Ovary (tissue), 9 donors: Measurements from ENCODE around the gene SLC44A1. TPM values are rescaled to one million over a fixed set of nuclear protein-coding genes. Genes with fewer than 3 reads are reported as not detected.

ENCODE experiments used
- DNase-seq, 5 donors: peaks; one replicate each; pipeline ENCODE4 v3.0.0-alpha.2; 2019 to 2020
- H3K27ac ChIP-seq, 2 donors: fragments of 200-600 bp; one replicate each; pipeline versions ENCODE4 v1.5.1 to v1.8.0; 2019 to 2022
- H3K27me3 ChIP-seq: fragments of 200-600 bp; one replicate; pipeline ENCODE4 v1.8.0; 2022
- H3K36me3 ChIP-seq: fragments of 200-600 bp; sonication (generic); one replicate; pipeline ENCODE4 v1.5.1; 2019
- H3K4me1 ChIP-seq: one replicate; pipeline ENCODE4 v1.8.1; 2013; ENCODE audit warnings: mild to moderate bottlenecking, moderate library complexity; ENCODE audit not compliant: insufficient read depth
- H3K4me3 ChIP-seq: fragments of 200-600 bp; sonication (generic); one replicate; pipeline ENCODE4 v1.5.1; 2017
- H3K9me3 ChIP-seq, 2 donors: fragments of 200-600 bp in 1 of 2; sonication (generic) in 1 of 2; one replicate each; pipeline versions ENCODE4 v1.5.1 to v1.8.1; 2013 to 2019; ENCODE audit warnings: mild to moderate bottlenecking in 1 of 2, moderate library complexity in 1 of 2
- CTCF ChIP-seq, 3 donors: fragments of 450-650 bp in 2 of 3; fragments of 200-600 bp in 1 of 3; IDR thresholded peaks; one replicate each; pipeline versions ENCODE4 v1.5.1 to v1.8.0; 2016 to 2022; ENCODE audit warnings: antibody characterized with exemption in 3 of 3, mild to moderate bottlenecking in 1 of 3
- EP300 ChIP-seq: sonication (generic); formaldehyde crosslinking; IDR thresholded peaks from one replicate; pipeline ENCODE4 v1.6.1; 2017; ENCODE audit warnings: antibody characterized with exemption
- POLR2A ChIP-seq: fragments of 450-650 bp; IDR thresholded peaks from one replicate; pipeline ENCODE4 v1.6.1; 2017; ENCODE audit warnings: antibody characterized with exemption, mild to moderate bottlenecking, moderate library complexity
- whole genome bisulfite sequencing, 3 donors: extraction: QIAGEN DNeasy Blood & Tissue Kit in 1 of 3; methylation state at CpG; one replicate each; pipeline versions ENCODE4 v1.1.5 to v1.1.7; 2013 to 2017; 5-methylcytosine and 5-hydroxymethylcytosine counted together
- intact Hi-C, 4 donors: fragments of 100-400 bp; cut with DNase I; formaldehyde crosslinking; loops; one replicate each; pipeline versions ENCODE4 v1.11.0 to v1.15.1; 2022 to 2023
- polyA plus RNA-seq, 2 donors: library from polyadenylated mRNA; stranded (reverse); fragments of 200-250 nt in 1 of 2; fragments of 350-450 nt in 1 of 2; fragmentation: Illumina TruSeq in 1 of 2; extraction: RNeasy Lipid Tissue Mini Kit (QIAGEN cat#74804) in 1 of 2; gene quantifications; one replicate each; pipeline ENCODE4 v1.2.3, GENCODE V29; 2013 to 2014
- total RNA-seq, 7 donors: library from RNA; depleted of rRNA in 2 of 7; stranded (reverse); fragments of >200 nt in 2 of 7; fragmentation: NEBNext Ultra II Directional in 3 of 7; extraction: Animal tissue kit (Norgen Biotek cat#: 25700) in 3 of 7; gene quantifications; one replicate each; pipeline versions ENCODE4 v1.1.0 to v1.2.4, GENCODE V29; 2016 to 2023
- donor health status: DM: no; HTN: no; CAD: no; lungs with moderate emphysema.
- donor health status: DM: no; HTN: no; CAD: no.
- donor health status: Bipolar disorder and iron deficiency.
- donor health status: DM: yes; HTN: yes; CAD: no.
- donor health status: DM: no; HTN: no; CAD: no.
- donor health status: DM: yes; HTN: yes; CAD: no.

Gene SLC44A1
- total and polyA plus RNA-seq, 9 donors: 8.8 to 34.7 (median 28.5) TPM

- no peaks in the 10 kb centered on the region for H3K27me3 ChIP-seq
- no peak overlapping the region for H3K4me3 ChIP-seq
- H3K36me3 ChIP-seq: no peaks in the 10 kb centered on the region
- H3K9me3 ChIP-seq: no peaks in the 10 kb centered on the region
- 83 to 87% (median 85%) methylated on average over 6 of the region's 6 CpGs for WGBS, 3 donors
- intact Hi-C loops: loop anchor here in 1 of 4 donors (10.0 kb wide), 1 partner anchor 612 kb away; no protein-coding TSS in a partner anchor
- no peaks in the 10 kb centered on the region for H3K4me1 ChIP-seq
- DNase-seq: no peak
- TF ChIP-seq EP300: no peak
- no peak for TF ChIP-seq POLR2A
- no peak for TF ChIP-seq CTCF (IDR thresholded peaks at IDR 0.05)
- H3K27ac ChIP-seq: no peak overlapping the region
Observed at GRCh38 chr9:105406369-105406768, 161.9 kb downstream of the SLC44A1 start.

- 11 to 22% (median 13%) methylated on average over 2 of the region's 2 CpGs for WGBS, 3 donors
- Histone ChIP-seq H3K4me3 (no peak overlapping the region), H3K9me3 (no peaks in the 10 kb centered on the region), H3K4me1 (peaks cover 2% of the 10 kb centered on the region), H3K27me3 (no peaks in the 10 kb centered on the region), H3K36me3 (no peaks in the 10 kb centered on the region), H3K27ac (no peak overlapping the region)
- no peak for DNase-seq
- intact Hi-C loops: loop anchor here in 2 of 4 donors (10.0 kb wide), 2 partner anchors 259 to 489 kb away; partner anchors contain the start of gene ABCA1 (in 1 of the 2)
- no peak for TF ChIP-seq CTCF (IDR thresholded peaks at IDR 0.05)
- no peak for TF ChIP-seq POLR2A
- no peak for TF ChIP-seq EP300
Observed at GRCh38 chr9:105413525-105413924, 169.1 kb downstream of the SLC44A1 start.

DNA sequence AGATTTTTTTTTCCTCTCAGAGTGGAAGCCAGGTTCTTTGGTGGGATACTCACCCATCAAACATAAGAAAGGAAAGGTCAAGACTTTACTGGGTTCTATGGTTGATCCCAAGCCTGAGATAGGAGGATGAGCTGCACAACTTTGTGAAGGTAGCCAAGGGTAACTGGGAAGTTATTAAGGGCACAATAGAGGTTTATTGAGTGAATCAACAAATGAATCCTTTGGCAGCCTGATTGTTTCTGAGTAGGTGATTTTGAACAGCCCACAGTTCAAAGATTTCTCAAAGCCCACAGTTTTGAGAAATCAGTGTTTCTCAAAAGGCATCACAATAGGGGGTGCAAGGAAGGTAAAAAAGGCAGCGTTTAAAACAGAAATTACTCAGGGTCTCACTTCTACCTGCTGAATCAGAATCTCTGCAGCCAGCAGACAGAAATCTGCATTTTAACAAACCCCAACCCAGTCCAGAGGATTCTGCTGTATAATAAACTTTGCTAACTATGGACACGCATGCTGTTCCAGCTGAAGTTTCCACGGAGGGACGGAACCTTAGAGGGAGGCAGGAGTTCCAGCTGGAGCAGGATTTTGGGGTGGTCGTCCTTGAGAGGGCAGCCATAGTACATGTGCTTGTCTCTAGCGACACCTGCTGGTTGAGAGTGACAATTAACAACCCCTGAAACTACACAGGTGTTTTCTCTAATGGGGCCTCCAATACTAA lies 170.7 kb downstream of the SLC44A1 start:
- TF ChIP-seq EP300: no peak
- no peak for TF ChIP-seq POLR2A
- TF ChIP-seq CTCF (IDR thresholded peaks at IDR 0.05): peak; percentile 75 to 86 (median 81)
- Histone ChIP-seq H3K4me1 (peaks cover 2% of the 10 kb centered on the region), H3K36me3 (no peaks in the 10 kb centered on the region), H3K27ac (no peak overlapping the region), H3K4me3 (no peak overlapping the region), H3K9me3 (no peaks in the 10 kb centered on the region), H3K27me3 (no peaks in the 10 kb centered on the region)
- intact Hi-C loops: loop anchor here in 2 of 4 donors (5.0 to 10.0 kb wide), 3 partner anchors 260 to 553 kb away; partner anchors contain the start of gene ABCA1 (in 1 of the 2)
- peak; percentile 44 to 73 (median 58) for DNase-seq
- WGBS, 3 donors: 0 to 2% (median 1%) methylated on average over 6 of the region's 6 CpGs

- WGBS, 3 donors: 61 to 74% (median 70%) methylated on average over 8 of the region's 8 CpGs
Observed at GRCh38 chr9:105415662-105415980, 171.2 kb downstream of the SLC44A1 start.

More at GRCh38 chr9:105415662-105415980, 171.2 kb downstream of the SLC44A1 start:
- Histone ChIP-seq H3K27ac (no peak overlapping the region), H3K4me1 (peaks cover 2% of the 10 kb centered on the region), H3K27me3 (no peaks in the 10 kb centered on the region), H3K36me3 (no peaks in the 10 kb centered on the region), H3K9me3 (no peaks in the 10 kb centered on the region), H3K4me3 (no peak overlapping the region)
- TF ChIP-seq POLR2A: no peak
- no peak for TF ChIP-seq EP300
- TF ChIP-seq CTCF (IDR thresholded peaks at IDR 0.05): no peak
- intact Hi-C loops: loop anchor here in 2 of 4 donors (5.0 to 10.0 kb wide), 3 partner anchors 261 to 553 kb away; partner anchors contain the start of gene ABCA1 (in 1 of the 2)
- DNase-seq: no peak
